HepG2 (cell line): Measurements from ENCODE around the gene DHX57. TPM values are rescaled to one million over a fixed set of nuclear protein-coding genes. Genes with fewer than 3 reads are reported as not detected.

Source experiments
- ATAC-seq: fragments of 200-7000 bp; cut with Tn5 transposase; 3 replicates; pipeline ENCODE4 v1.9.1; 2020; ENCODE audit warnings: mild to moderate bottlenecking, moderate library complexity
- BruUV-seq: library from RNA; stranded (reverse); fragments of 400-500 nt; replicated peaks from 2 replicates; lab custom pipeline; 2021; lab: Mats Ljungman, UMichigan
- CTCF ChIA-PET: fragments of 300-600 bp; formaldehyde crosslinking; extraction: SDS; loops from one replicate; lab custom pipeline; 2021; ENCODE audit warnings: low total read pairs, inconsistent platforms, low intra/inter-chr PET ratio; lab: Yijun Ruan, JAX
- POLR2A ChIA-PET: fragments of 350-600 bp; sonication (Branson Sonifier 250); formaldehyde crosslinking; loops from one replicate; lab custom pipeline; 2020; ENCODE audit warnings: antibody characterized with exemption, inconsistent platforms; lab: Yijun Ruan, JAX
- DNase-seq: peaks from one replicate; pipeline ENCODE4 v3.0.0-alpha.2; 2015; ENCODE audit warnings: low spot score
- FAIRE-seq: peaks from 3 replicates; lab custom pipeline; 2011; peaks lifted over from hg19 to GRCh38; lab: Jason Lieb, UNC
- H2AFZ ChIP-seq: one replicate; pipeline ENCODE4 v1.6.1; 2011; ENCODE audit warnings: low read length, inconsistent platforms
- H3K27ac ChIP-seq: fragments of 300-600 bp; 3 replicates; pipeline ENCODE4 v1.8.0; 2011; ENCODE audit warnings: mixed run types, mild to moderate bottlenecking, mixed read lengths, low read length, inconsistent platforms; ENCODE audit not compliant: insufficient read depth; ENCODE audit errors: extremely low read length
- H3K27me3 ChIP-seq, 2 experiments: fragments of 200-600 bp in 1 of 2; 2 replicates in 1 of 2; 3 replicates in 1 of 2; pipeline versions ENCODE4 v1.6.0 to v1.8.0; 2011; ENCODE audit warnings: low read length in 2 of 2, mild to moderate bottlenecking in 2 of 2, moderate library complexity in 2 of 2, inconsistent platforms in 1 of 2; ENCODE audit not compliant: insufficient read depth in 2 of 2, control insufficient read depth in 1 of 2
- H3K36me3 ChIP-seq, 2 experiments: fragments of 200-600 bp in 1 of 2; replicated peaks in 1 of 2; 2 replicates in 1 of 2; 3 replicates in 1 of 2; pipeline versions ENCODE4 v1.5.1 to v1.8.0; 2011; ENCODE audit warnings: low read length in 2 of 2, inconsistent platforms in 1 of 2; ENCODE audit not compliant: insufficient read depth in 2 of 2, control insufficient read depth in 1 of 2
- H3K4me1 ChIP-seq: 2 replicates; pipeline ENCODE4 v1.5.1; 2012; ENCODE audit warnings: low read length, inconsistent platforms; ENCODE audit not compliant: insufficient read depth
- H3K4me2 ChIP-seq: 2 replicates; pipeline ENCODE4 v1.6.0; 2011; ENCODE audit warnings: low read depth, low read length, inconsistent platforms
- H3K4me3 ChIP-seq, 3 experiments: fragments of 200-600 bp in 1 of 3; sonication (generic), shearing (Covaris generic) in 1 of 3; replicated peaks in 1 of 3; 2 replicates each; pipeline ENCODE4 v1.5.1; 2011 to 2016; ENCODE audit warnings: low read length in 3 of 3, inconsistent platforms in 2 of 3, low read depth in 2 of 3, mild to moderate bottlenecking in 2 of 3, control low read depth in 1 of 3, mixed read lengths in 1 of 3; ENCODE audit not compliant: insufficient read depth in 1 of 3
- H3K79me2 ChIP-seq: one replicate; pipeline ENCODE4 v1.6.1; 2011; ENCODE audit warnings: low read length, inconsistent platforms; ENCODE audit not compliant: insufficient read depth
- H3K9ac ChIP-seq: 2 replicates; pipeline ENCODE4 v1.6.0; 2011; ENCODE audit warnings: mild to moderate bottlenecking, low read depth, low read length, inconsistent platforms; ENCODE audit not compliant: insufficient read depth
- H3K9me3 ChIP-seq: 2 replicates; pipeline ENCODE4 v1.5.1; 2012; ENCODE audit warnings: mild to moderate bottlenecking, low read length
- H4K20me1 ChIP-seq: 2 replicates; pipeline ENCODE4 v1.6.0; 2011; ENCODE audit warnings: inconsistent platforms, mild to moderate bottlenecking, low read length, moderate library complexity; ENCODE audit not compliant: insufficient read depth
- CHD4 ChIP-seq: fragments of 200-600 bp; sonication (generic); IDR thresholded peaks from 2 replicates; pipeline ENCODE4 v1.7.0; 2017; ENCODE audit warnings: mild to moderate bottlenecking, low read length, borderline replicate concordance
- EEA1 ChIP-seq: sonication (generic); formaldehyde crosslinking; IDR thresholded peaks from 2 replicates; pipeline ENCODE4 v1.5.1; 2020; ENCODE audit warnings: mild to moderate bottlenecking, missing genetic modification reagents, borderline replicate concordance
- ELF3 ChIP-seq: IDR thresholded peaks from 2 replicates; pipeline ENCODE4 v1.6.1; 2016; ENCODE audit warnings: missing genetic modification reagents, missing compliant biosample characterization
- GZF1 ChIP-seq: sonication (generic); formaldehyde crosslinking; IDR thresholded peaks from 2 replicates; pipeline ENCODE4 v1.5.1; 2020; ENCODE audit warnings: mild to moderate bottlenecking, missing genetic modification reagents
- MAFG ChIP-seq: sonication (generic); formaldehyde crosslinking; IDR thresholded peaks from 2 replicates; pipeline ENCODE4 v1.5.1; 2020; ENCODE audit warnings: mild to moderate bottlenecking, missing genetic modification reagents
- NBN ChIP-seq: fragments of 450-650 bp; conservative IDR thresholded peaks from 2 replicates; pipeline ENCODE4 v1.6.1; 2017
- NRL ChIP-seq: sonication (generic); formaldehyde crosslinking; IDR thresholded peaks from 2 replicates; pipeline ENCODE4 v1.5.0; 2020; ENCODE audit warnings: missing genetic modification reagents, mild to moderate bottlenecking, moderate library complexity, borderline replicate concordance
- SKI ChIP-seq: fragments of 450-650 bp; IDR thresholded peaks from one replicate; pipeline ENCODE4 v1.6.1; 2018; ENCODE audit warnings: mild to moderate bottlenecking; ENCODE audit not compliant: partially characterized antibody
- TCF12 ChIP-seq, 2 experiments: fragments of 450-650 bp in 1 of 2; sonication (generic) in 1 of 2; formaldehyde crosslinking in 1 of 2; IDR thresholded peaks; 2 replicates each; pipeline versions ENCODE4 v1.6.1 to v1.8.0; 2017 to 2022; ENCODE audit warnings: antibody characterized with exemption in 1 of 2, mild to moderate bottlenecking in 1 of 2, missing genetic modification reagents in 1 of 2, moderate library complexity in 1 of 2
- ZNF335 ChIP-seq: sonication (generic); formaldehyde crosslinking; IDR thresholded peaks from 2 replicates; pipeline ENCODE4 v1.4.0; 2020; ENCODE audit warnings: missing genetic modification reagents
- ZNF367 ChIP-seq: sonication (generic); formaldehyde crosslinking; IDR thresholded peaks from 2 replicates; pipeline ENCODE4 v1.4.0; 2020; ENCODE audit warnings: missing genetic modification reagents, borderline replicate concordance
- ZNF704 ChIP-seq: sonication (generic); formaldehyde crosslinking; IDR thresholded peaks from 2 replicates; pipeline ENCODE4 v1.8.1; 2023; ENCODE audit warnings: mild to moderate bottlenecking, inconsistent platforms, moderate library complexity, missing genetic modification reagents, borderline replicate concordance
- WGBS: methylation state at CpG from one replicate; pipeline ENCODE4 v1.1.6; 2017; ENCODE audit warnings: low lambda C conversion rate; 5-methylcytosine and 5-hydroxymethylcytosine counted together
- in situ Hi-C: cut with HindIII; loops from 2 replicates; pipeline ENCODE4 v1.10.0; 2017; ENCODE audit warnings: low pct_unique_long_range_greater_than_20kb; ENCODE audit not compliant: extremely low pct_ligation_motif_present
- intact Hi-C: fragments of 100-400 bp; cut with micrococcal nuclease; formaldehyde crosslinking; loops from one replicate; pipeline ENCODE4 v1.10.0; 2022; ENCODE audit not compliant: unreplicated experiment
- polyA plus RNA-seq, 8 experiments: library from polyadenylated mRNA; depleted of rRNA in 3 of 8; stranded (reverse) in 7 of 8; unstranded in 1 of 8; fragments of >200 nt; fragmentation: Illumina TruSeq in 4 of 8; extraction: Trizol in 4 of 8; gene quantifications; 2 replicates each; pipeline versions ENCODE4 v1.2.1 to v1.2.3, GENCODE V29; 2011 to 2016; ENCODE audit warnings: low read depth in 4 of 8, missing spikeins in 1 of 8, mixed read lengths in 1 of 8; ENCODE audit not compliant: insufficient read depth in 1 of 8
- total RNA-seq, 5 experiments: library from RNA; depleted of rRNA; stranded (reverse); fragments of >200 nt; fragmentation: Illumina TruSeq; extraction: Trizol; gene quantifications; 2 replicates each; pipeline ENCODE4 v1.2.3, GENCODE V29; 2016; ENCODE audit warnings: low read depth in 1 of 5

The DHX57 gene
- total and polyA plus RNA-seq, 2 of the 13 experiments (the other 11 are each of a cell fraction or from before 2014, with no cell fraction given): 9.2 to 24.2 TPM

- ChIA-PET POLR2A (no interaction called here), CTCF (no interaction called here)
- H3K9ac ChIP-seq: no peak overlapping the region
- no peaks in the 10 kb centered on the region for H4K20me1 ChIP-seq
- intact Hi-C loops: no loop called here
- DNase-seq: no peak
- in situ Hi-C loops: no loop called here
- peaks cover 6 to 33% of the 10 kb centered on the region in 2 experiments for H3K36me3 ChIP-seq
- no peak overlapping the region for H3K4me3 ChIP-seq
- no peaks in the 10 kb centered on the region for H3K4me1 ChIP-seq
- no peak for ATAC-seq
- H3K79me2 ChIP-seq: no peaks in the 10 kb centered on the region
- TF ChIP-seq EEA1 (CRISPR knock-in tag) (no peak), SKI (no peak), CHD4 (no peak), NBN (no peak), ELF3 (CRISPR knock-in tag) (no peak), ZNF335 (CRISPR knock-in tag) (no peak), MAFG (CRISPR knock-in tag) (no peak), NRL (CRISPR knock-in tag) (no peak), ZNF367 (CRISPR knock-in tag) (no peak), GZF1 (CRISPR knock-in tag) (no peak), ZNF704 (CRISPR knock-in tag) (no peak), TCF12 (IDR thresholded peaks at IDR 0.05) (no peak), TCF12 (CRISPR knock-in tag; IDR thresholded peaks at IDR 0.05) (no peak)
- no peaks in the 10 kb centered on the region for H3K9me3 ChIP-seq
- H3K27me3 ChIP-seq: no peaks in the 10 kb centered on the region
- WGBS: 92% methylated on average over 3 of the region's 3 CpGs
- H3K4me2 ChIP-seq: no peak overlapping the region
- no peak for FAIRE-seq
- H3K27ac ChIP-seq: no peak overlapping the region
- BruUV-seq: no TSS peak
- H2AFZ ChIP-seq: no peak overlapping the region
Measured at GRCh38 chr2:38850045-38850444, 25.7 kb downstream of the DHX57 start.
